ENCODE measurements around the gene PRRT1.
A peak's percentile ranks its signal among the peaks of the same experiment; 100 is the strongest.

PRRT1 gene

DNA sequence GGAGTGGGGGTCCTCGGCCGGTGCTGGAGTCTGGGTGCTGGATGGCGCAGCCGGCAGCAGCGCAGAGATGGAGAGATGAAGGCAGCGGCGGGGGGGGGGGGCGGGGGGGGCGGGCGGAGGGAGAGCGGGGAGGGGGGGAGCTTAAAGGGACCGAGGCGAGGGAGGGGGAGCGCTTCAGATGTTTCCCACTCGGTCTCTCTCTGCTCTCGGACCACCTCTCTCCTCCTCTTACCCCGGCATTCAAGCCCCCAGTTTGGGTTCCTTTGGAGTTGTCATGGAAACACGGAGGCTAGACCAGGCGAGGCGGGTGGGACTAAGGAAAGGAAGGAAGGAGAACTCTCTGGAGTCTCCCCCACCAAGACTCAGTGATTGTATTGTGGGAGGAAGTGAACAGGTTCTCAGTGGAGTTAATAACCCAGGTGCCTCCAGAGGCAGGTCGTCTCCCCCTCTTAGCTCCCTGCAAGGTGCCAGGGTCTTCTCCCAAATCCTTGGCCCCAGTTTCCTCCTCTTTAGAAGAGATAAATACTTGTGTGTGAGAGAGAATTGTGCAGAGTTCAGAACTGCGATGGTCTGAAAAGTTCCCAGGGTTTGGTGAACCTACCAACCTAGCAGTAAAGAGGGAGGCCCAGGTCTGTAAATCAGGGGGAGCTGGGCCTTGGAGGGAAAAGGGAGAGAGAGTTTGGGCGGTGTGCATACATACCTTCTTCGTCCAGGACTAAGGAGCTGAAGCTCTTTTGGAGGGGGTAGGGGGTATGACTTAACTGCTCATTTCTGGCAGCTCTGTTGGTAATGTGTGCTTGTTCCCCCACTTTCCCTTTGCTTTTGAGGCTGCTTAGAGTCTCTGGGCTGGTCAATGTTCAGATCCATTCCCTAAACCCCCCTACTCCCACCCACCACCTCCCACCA, at the start of gene PRRT1:
Gene PRRT1, minus strand, starts transcription at position 77 of the 906 bp plus-strand sequence. CDS start 112 bp downstream, outside the sequence.
- DNase-seq: no peak

DNA sequence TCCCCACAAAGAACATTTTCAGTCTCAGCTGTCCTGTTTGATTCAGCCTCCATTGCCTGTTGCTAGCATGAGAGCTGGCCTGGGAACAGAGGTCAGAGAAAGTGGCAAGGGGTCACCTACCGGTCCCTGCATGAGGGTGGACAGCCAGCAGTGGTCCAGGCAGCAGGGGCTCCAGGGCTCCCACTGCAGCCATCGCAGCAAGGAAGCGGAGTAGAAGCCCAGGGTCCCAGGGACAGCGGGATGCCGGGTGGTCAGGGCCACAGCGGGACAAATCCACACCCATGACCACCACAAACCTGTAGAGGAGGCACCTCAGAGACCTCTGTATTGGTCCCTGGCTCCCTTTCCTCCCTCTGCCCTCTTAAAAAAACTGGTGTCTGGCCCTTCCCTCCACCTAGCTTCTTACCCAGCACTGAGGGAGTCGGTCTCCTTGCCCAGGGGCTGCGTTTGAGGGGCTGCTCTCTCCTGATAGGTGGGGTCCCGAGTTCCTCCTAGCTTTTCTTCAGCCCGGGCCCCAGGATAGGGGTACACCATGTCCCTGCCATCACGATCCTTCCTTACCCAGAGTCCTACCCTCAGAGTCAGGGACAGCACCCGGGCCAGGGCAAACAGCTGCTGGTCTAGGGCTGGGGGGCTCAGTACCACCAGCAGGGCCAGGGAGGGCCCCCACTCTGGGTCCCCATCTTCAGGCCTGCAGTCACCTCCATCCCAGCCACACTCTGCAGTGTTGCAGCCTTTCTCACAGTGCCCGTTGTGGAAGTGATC, 49.2 kb upstream of the PRRT1 start:
- no peak for DNase-seq

DNA sequence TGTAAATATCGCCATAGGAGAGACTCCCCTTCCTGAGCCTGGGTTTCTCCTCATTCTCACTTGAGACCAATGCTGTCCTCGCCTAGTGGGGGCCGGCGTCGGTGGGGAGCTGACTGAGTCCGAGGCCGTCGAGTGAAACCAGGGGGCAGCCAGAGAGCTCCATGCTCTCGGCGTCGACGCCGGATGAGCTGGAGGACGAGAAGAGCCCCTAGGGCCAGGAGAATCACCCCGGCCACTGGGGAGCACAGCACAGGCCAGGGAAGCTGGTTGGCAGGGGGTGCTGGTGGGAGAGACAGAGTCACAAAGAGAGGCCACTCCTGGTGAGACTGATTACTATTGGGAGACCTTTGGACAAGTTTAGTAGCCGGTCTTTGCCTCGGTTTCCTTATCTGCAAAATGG, 47.1 kb upstream of the PRRT1 start:
- DNase-seq: no peak

DNA sequence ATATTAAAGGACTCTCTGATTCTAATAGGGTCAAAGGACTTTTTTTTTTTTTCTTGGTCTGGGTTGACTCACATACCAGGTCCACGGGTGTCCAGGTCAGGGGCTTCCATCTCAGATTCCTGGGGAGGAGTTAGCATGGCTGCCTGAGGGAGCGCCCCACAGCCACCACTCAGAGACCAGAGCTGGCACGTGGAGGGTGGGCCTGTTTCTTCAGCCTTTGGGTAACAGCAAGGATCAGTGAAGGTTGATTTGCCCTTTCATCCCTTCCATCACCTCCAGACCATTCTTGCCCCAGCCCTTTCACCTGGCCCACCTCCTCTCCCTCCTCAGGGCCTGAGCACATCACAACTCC, 46.6 kb upstream of the PRRT1 start:
- no peak for DNase-seq

DNA sequence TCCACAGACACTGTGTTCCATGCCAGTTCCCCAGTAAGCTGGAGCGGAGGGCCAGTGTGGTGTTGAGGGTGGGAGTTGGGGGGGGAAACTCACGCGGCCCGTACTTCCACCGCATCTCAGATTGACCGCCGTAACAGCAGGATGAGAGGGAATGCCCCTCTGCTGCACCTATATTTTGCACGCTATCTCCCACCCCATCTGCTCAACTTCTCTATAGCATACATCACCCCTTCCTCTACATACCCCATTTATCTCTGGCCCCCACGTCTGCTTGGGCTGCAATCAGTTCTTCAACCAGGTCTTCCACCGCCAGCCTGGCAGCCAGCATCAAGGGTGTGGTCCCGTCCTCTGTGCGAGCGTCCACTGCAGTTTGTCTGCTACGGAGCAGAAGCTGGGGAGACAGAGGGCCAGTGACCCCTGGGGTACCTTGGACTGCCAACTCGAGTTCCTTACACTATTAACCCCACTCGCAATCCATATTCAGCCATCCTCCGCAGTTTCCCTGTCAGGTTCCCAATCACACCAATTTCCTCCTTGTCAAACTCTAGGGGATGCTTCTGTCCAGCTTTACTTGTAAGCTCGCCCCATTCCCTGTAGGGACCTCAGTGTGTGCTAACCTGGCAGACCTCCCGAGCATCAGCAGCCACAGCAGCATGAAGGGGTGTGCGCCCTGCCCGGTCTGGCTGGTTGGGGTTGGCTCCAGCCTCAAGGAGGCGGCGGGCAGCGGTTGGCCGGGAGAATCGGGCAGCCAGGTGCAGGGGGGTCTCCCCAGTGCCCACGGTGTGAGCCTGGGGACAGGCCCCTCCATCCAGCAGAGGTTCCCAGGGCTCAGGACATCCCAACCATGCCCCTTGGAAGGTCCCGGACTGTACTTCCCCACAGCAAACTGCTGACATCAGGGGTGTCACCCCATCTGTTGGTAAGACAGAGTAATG, 45.2 kb upstream of the PRRT1 start:
- DNase-seq: peak in 1 of 2 experiments; percentile 20

DNA sequence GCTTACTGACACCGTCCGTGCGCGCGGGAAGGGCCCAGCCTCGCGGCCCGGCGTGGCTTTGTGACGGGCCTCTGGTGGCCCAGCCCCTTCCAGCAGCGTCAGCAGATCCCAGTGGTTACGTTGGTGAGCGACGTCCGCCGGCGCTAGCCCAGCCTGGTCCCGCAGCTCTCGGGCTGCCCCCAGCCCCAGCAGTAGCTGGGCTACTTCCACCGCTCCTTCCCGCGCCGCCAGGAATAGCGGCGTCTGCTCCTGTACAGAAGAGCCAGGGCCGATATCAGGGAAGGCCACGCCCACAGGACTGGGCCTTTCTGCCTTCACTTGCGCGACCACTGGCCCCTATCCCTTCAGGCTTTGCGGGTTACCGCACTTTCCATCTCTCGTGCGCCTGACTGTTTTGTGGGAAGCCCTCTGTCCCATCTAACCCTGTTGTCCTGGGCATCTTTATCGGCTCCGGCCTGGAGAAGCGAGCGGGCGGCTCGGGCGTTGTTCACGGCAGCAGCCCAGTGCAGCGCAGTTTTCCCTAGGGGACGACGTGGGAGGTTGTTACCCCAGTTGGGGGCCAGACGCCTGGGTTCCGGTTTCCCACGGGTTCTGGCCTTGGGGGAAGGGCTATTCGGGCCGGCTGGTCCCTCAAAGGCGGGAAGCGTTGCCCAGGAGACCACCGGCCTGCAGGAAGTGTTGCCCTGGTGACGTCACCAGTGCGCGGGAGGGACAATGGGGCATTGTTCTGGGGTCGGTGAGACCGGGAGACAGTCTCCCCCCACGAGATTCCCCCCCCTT, 44.4 kb upstream of the PRRT1 start:
- peak; percentile 80 to 82 for DNase-seq

DNA sequence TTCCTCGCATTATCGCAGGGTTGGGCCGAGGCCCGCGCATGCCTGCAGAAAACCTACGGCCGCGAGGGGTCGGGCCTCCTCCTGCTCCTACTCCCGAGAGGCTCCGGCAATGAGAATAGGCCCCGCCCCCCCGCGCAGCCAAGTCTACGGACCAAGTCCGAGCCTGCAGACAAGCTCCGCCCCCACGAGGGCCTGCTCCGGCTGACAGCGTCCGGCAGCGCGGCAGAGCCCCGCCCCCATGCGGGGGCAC, 43.8 kb upstream of the PRRT1 start:
- DNase-seq: peak; percentile 100

DNA sequence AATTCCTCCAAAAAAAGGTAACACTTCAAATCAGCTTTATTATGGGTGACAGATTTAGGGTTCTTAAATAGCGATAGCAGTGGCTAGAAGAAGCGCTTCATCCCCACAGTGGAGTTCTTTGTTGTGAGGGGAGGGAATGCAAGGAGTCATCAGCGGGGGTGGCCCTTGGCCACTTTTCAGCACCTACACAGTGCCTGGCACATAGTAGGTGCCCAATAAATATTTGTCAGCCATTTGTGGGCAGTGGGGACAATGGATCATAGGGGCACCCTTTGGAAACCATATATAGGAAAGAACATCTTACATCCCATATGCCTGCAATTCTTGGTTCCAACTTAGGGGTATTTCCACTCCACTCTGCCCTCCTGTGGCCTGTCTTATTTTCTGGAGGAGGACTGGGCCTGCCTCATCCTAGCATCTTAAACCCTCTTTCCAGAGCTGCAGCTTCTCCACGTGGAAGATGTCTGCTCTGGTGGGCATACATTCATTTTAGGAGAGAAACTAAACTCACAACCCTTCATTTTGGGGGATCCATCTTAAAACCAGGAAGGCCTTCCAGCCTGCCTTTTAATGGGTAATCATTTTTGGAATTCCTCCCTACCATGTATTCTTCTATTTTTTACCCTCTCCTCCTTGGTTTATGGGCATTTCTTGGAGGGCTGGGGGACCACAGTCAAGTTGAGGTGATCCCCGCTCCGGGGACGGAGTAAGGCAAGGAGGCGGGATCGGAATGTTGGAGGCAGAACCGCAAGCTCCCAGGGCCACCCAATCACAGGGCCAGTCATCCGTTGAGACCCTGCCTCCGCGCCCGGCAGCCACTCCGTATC, 43.3 kb upstream of the PRRT1 start:
- peak; percentile 51 to 63 for DNase-seq

DNA sequence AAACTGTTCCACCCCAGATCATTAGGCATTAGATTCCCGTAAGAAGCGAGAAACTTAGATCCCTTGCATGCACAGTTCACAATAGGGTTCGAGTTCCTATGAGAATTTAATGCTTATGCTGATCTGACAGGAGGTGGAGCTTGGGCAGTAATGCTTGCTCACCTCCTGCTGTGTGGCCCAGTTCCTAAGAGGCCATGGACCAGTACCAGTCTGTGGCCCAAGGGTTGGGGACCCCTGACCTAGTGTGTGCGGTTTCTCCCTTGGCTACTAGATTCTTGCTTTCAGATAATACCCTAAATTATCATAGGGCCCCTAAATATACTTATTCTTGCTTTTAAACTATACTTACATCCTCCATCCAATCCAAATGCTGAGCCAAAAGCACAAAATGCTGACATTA, 42.6 kb upstream of the PRRT1 start:
- DNase-seq: no peak

DNA sequence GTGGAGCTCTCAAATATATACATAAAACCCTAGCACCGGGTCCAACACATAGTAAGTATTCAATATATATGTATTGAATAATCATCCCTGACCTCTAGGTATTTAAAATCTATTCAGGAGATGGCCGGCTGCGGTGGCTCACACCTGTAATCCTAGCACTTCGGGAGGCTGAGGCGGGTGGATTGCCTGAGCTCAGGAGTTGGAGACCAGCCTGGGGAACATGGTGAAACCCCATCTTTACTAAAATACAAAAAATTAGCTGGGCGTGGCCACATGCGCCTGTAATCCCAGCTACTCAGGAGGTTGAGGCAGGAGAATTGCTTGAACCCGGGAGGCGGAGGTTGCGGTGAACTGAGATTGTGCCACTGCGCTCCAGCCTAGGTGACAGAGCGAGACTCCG, 41.4 kb upstream of the PRRT1 start:
- DNase-seq: peak in 1 of 2 experiments; percentile 23

DNA sequence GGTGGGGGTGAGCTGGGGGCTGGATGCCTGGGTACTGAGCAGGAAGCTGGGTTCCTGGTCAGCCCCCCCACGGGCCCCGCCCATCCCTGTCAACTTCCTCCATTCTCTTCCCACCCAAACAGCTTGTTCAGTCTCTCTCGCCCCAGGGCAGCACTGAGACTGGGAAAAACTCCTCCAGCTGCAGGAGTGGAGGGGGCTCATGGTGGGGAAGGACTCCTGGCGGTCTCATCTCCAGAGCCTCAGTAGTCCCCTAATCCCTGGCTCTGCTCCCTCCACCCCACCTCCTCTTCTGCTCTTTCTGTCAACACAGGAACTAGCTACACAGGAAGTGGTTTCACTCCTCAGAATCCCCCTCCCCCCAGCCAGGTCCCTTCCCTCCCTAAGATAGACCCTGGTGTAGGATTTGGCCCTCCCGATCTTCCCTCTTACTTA, 40.9 kb upstream of the PRRT1 start, which contains the start of gene GPSM3:
Gene GPSM3, minus strand, starts transcription at position 36 of the 432 bp plus-strand sequence. CDS start 130 bp downstream, outside the sequence.
- DNase-seq: peak; percentile 63 to 70

DNA sequence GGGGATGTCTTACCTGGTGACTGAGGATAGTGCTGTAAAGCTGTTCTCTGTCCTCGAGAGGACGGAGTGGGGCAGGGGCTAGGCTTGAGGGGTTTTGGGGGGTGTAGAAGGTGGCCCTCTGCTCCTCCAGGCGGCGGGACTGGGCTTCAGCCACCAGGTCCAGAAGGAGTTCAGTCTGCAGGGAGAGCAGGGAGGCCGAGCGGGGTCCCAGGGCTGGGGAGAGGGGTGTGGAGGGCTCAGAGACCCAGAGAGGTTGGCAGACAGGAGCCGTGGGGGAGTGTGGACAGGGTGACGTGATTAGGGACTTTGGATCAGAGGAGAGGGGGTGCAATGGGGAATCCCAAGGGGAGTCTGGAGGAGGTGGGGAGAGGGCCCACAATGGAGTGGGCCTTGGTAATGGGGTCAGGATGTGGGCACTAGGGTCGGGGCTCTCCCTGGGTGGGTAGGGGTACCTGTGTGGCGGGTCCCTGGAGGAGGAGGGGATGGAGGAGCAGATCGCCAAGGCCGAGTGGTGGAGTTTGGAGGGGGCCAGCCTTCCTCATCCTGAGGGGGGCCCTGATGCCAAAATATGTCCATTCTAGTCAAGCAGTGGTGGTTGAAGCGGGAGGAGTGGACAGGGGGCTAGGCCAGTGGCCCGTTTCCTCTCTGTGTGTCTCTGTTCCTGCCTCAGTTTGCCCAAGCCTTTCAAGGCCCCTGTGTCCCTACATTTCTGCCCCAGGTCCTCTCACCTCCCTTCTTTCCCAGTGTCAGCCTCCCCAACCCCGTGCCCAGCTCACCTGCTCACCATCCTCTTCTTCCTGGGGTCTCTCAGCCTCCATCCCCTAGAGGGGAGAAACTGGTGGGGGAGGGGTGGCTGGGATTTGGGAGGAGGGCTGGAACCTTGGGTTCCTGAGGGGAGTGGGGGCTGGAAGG, 40.2 kb upstream of the PRRT1 start:
- peak; percentile 38 to 39 for DNase-seq

DNA sequence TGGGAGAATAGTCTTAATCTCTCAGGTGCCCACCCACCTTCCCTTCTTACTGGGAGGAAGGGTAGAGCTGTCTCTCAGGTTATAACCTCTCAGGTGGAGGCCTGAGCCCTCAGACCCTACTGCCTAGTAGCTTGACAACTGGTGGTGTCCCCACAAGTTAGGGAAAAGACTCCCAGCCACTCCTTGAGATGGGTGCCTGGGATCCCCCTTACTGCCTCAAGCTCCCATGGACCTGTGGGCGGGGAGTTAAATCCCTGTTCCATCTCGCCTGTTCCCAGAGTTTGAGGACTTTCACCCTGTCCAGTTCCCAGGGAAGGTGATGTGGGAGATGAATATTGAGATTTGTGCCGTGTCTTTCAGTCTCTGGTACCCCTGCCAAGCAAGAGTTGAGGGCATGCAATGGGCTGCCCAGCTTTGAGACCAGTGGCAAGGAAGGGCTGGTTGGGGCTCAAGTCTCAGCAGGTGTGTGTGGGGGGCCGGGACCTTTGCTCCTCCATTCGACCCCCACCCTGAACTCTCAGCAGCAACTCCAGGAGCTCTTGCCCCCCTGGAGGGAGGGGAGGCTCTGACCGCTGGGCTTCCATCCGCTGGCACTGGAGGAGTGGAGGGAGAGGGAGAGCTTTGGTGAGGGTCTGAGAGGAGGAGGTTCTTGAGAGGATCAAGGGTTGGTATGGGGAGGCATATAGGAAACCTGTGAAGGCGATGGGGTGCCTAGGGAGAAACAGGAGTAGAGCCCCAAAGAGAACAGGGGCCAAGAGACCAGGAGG, 39.4 kb upstream of the PRRT1 start:
- DNase-seq: peak; percentile 28 to 31

DNA sequence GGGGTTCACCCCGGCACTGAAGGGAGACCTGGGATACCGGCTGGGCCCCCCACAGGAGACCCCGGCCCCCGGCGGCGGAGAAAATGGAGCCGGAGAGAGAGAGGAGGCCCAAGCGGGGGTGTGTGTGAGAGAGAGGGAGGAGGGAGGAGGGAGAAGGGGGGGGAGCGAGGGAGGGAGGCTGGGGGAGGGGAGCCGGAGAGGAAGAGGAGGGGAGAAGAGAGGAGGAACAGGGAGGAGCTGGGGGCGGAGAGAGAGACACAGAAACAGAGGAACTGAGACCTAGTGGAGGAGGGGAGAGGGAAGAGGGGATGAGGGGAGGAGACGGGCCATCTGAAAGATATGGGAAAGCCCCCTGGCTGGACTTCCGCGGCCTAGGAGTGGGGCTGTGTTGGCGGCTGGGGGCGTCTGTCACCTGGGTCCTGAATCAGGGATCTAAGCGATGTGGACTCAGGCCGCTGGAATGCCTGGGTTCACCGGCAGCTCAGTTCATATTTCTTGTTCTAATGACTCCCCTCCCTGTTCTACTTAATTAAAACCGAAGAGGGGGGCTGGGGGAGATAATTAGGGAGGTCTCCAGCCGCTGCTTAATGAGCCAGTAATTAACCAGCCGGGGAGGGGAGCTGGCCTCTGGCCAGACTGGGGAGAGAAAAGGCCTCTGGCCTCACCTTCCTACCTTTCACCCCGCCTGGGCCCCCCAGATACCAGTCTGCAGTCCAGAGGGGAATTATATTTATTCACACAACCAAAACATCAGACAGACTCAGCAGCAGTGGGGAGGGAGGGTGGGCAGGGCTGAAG, 38.5 kb upstream of the PRRT1 start, which contains the start of gene PBX2:
Gene PBX2, minus strand, starts transcription at position 149 of the 798 bp plus-strand sequence. CDS start 287 bp downstream, outside the sequence.
- DNase-seq: peak; percentile 80 to 85

DNA sequence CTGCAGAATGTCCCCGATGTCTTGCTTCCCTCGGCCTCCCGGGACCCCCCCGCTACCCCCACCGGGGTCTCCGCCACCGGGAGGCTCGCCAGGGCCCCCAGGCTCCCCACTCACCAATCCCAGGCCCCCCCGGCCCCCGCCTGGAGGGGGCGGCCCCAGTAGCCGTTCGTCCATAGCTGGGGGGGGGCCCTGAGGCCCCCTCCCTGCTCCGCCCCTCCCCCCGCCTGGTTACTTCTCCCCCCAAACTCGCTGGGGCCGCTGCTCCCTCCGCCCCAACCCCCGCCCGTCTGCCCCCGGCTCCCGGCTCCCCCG, 38.0 kb upstream of the PRRT1 start:
- DNase-seq: no peak

DNA sequence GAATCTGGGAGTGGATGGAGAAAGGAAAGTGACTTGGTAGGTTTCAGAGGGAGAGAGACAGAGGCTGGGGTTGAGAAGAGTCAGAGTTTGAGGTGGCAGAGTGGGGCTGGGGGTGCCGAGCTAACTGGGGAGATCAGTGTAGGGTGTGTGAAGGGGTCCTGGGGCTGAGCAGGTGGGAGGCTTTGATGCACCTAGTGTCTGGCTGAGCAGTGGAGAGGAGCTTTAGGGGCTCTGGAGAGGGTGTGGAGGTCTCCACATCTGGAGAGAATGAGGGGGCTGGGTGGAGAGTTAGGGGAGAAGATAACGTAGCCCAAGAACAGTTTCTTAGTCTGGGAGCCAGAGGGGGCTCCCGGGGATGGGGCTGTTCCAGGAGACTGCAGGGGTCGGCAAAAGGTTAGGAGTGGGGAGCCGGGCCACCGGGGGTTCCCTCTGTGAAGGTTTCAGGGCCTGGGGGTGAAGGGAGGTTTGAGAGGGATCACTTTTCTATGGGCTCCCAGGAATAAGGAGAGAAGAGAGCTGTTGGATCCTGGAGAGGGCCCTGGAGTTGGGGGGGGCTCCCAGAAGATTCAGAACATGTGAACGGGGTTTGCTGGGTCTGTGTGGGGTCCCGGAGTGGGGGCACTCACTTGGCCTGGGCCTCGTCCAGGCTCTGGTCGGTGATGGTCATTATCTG, 37.5 kb upstream of the PRRT1 start:
- no peak for DNase-seq

DNA sequence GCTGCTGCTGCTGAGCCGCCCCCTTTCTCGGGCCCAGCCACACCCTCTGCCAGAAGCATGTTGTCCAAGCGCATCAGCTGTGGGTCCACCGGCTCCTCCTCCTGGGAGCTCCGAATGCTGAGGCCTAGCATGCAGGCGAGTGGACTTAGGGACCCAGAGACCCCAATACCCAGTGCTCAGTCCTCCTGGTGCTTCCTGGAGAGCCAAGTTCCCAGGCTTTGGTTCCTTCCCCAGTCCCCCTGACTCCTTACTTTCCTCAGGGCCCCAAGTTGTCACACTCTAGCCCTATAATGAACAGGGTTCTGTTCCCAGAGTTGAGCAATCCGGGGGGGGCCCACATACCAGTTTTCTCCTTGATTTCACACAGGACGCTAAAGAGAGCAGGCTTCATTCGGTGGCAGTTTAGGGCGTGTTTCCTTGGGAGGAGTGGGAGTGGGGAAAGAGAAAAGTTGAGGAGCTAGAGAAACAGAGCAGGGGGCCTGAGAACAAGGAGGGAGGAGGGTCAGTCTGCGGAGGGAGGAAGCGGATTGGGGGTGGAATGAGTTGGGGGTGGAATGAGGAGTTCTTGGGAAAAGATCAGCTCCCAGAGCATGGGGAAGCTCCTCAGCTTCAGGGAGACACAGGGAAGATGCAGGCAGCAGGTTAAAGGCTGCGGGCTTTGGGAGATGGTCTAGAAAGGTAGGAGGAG, 36.8 kb upstream of the PRRT1 start:
- no peak for DNase-seq
